ENCODE results near the gene EIF3K.
"Not testable (repeated sequence)": the region's sequence is repeated elsewhere in the genome, so short reads cannot be mapped to it uniquely, and the experiment has no call there.

The EIF3K gene

GRCh38 chr19:38618590-38619360 lies at the start of gene EIF3K:
Gene EIF3K, plus strand, starts transcription at chr19:38619188. Its CDS starts 81 bp downstream, at chr19:38619269.
- DNase-seq (ENCODE audit: extremely low spot score, insufficient read length, low read depth) = peak; percentile 95
- FAIRE-seq = peak; percentile 99

- FAIRE-seq = no peak
These were observed 49.5 kb upstream of the EIF3K start for GRCh38 chr19:38569368-38569983.

GRCh38 chr19:38571682-38572081 lies 47.3 kb upstream of the EIF3K start:
- DNase-seq (ENCODE audit: extremely low spot score, insufficient read length, low read depth) = no peak
- no peak for FAIRE-seq

More at GRCh38 chr19:38569368-38569983, 49.5 kb upstream of the EIF3K start:
- DNase-seq (ENCODE audit: extremely low spot score, insufficient read length, low read depth) = no peak

- no peak for FAIRE-seq
- no peak for DNase-seq (ENCODE audit: extremely low spot score, insufficient read length, low read depth)
These were observed 41.2 kb upstream of the EIF3K start for GRCh38 chr19:38577826-38578225.

GRCh38 chr19:38579304-38579703 lies 39.7 kb upstream of the EIF3K start:
- FAIRE-seq; DNase-seq (ENCODE audit: extremely low spot score, insufficient read length, low read depth): not testable (repeated sequence)

GRCh38 chr19:38580080-38580479 lies 38.9 kb upstream of the EIF3K start:
- DNase-seq (ENCODE audit: extremely low spot score, insufficient read length, low read depth) (no peak), FAIRE-seq (no peak)

GRCh38 chr19:38583219-38583984 lies 35.6 kb upstream of the EIF3K start:
- FAIRE-seq (peak; percentile 97), DNase-seq (ENCODE audit: extremely low spot score, insufficient read length, low read depth) (peak; percentile 51)

GRCh38 chr19:38583985-38584305 lies 35.0 kb upstream of the EIF3K start:
- DNase-seq (ENCODE audit: extremely low spot score, insufficient read length, low read depth) (no peak), FAIRE-seq (no peak)

- FAIRE-seq (no peak), DNase-seq (ENCODE audit: extremely low spot score, insufficient read length, low read depth) (no peak)
These were observed 31.4 kb upstream of the EIF3K start for GRCh38 chr19:38587562-38587961.

GRCh38 chr19:38588041-38588440 lies 30.9 kb upstream of the EIF3K start:
- no peak for DNase-seq (ENCODE audit: extremely low spot score, insufficient read length, low read depth)
- no peak for FAIRE-seq

- no peak for FAIRE-seq
- DNase-seq (ENCODE audit: extremely low spot score, insufficient read length, low read depth) = no peak
These were observed 26.0 kb upstream of the EIF3K start for GRCh38 chr19:38592940-38593339.

- no peak for FAIRE-seq
These were observed 22.7 kb upstream of the EIF3K start for GRCh38 chr19:38596057-38596981.

GRCh38 chr19:38597075-38597474 lies 21.9 kb upstream of the EIF3K start:
- no peak for FAIRE-seq

More at GRCh38 chr19:38596057-38596981, 22.7 kb upstream of the EIF3K start:
- no peak for DNase-seq (ENCODE audit: extremely low spot score, insufficient read length, low read depth)

GRCh38 chr19:38599722-38600121 lies 19.3 kb upstream of the EIF3K start:
- FAIRE-seq = no peak
- no peak for DNase-seq (ENCODE audit: extremely low spot score, insufficient read length, low read depth)

More at GRCh38 chr19:38597075-38597474, 21.9 kb upstream of the EIF3K start:
- no peak for DNase-seq (ENCODE audit: extremely low spot score, insufficient read length, low read depth)

GRCh38 chr19:38602856-38603255 lies 16.1 kb upstream of the EIF3K start:
- DNase-seq (ENCODE audit: extremely low spot score, insufficient read length, low read depth); FAIRE-seq: not testable (repeated sequence)

- DNase-seq (ENCODE audit: extremely low spot score, insufficient read length, low read depth) (no peak), FAIRE-seq (no peak)
These were observed 12.9 kb upstream of the EIF3K start for GRCh38 chr19:38606131-38606530.

- no peak for FAIRE-seq
These were observed 4.7 kb upstream of the EIF3K start for GRCh38 chr19:38614289-38614688.

GRCh38 chr19:38615007-38615581 lies 3.9 kb upstream of the EIF3K start:
- DNase-seq (ENCODE audit: extremely low spot score, insufficient read length, low read depth) (no peak), FAIRE-seq (no peak)

More at GRCh38 chr19:38614289-38614688, 4.7 kb upstream of the EIF3K start:
- DNase-seq (ENCODE audit: extremely low spot score, insufficient read length, low read depth) = no peak

GRCh38 chr19:38616265-38616664 lies 2.7 kb upstream of the EIF3K start:
- DNase-seq (ENCODE audit: extremely low spot score, insufficient read length, low read depth) (no peak), FAIRE-seq (peak; percentile 80)

Data from GM18507 (cell line).